ENCODE results near the gene CA10. TPM values are rescaled to one million over a fixed set of nuclear protein-coding genes. Genes with fewer than 3 reads are reported as not detected.

Gene CA10
- total and polyA plus RNA-seq, 2 donors (not counting 1 experiment from before 2014, with no cell fraction given) = not detected

DNA sequence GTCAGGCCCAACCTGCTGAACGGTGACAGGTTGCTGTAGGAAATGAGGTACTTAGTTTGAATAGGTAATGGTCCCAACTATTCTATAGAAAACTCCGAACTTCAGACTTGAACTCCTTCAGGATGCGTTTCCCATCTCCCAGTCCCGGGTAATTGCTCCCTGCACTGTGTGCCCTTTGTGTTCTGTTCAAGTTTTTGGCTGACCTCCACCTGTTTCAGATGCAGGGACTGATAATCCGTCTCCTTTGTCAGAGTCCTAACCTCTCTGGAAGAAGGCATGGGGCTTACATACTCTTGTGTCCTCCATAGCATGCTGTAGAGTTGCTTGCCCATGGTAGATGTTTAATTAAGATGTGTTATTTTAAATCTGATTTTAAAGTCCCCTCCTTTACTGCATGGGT is 547.7 kb downstream of the CA10 start:
- Histone ChIP-seq H3K36me3 (replicated peaks in 1 of 2; ENCODE audit: control extremely low read depth in 1 of 2, control insufficient read depth in 1 of 2, extremely low read depth in 1 of 2, insufficient read depth in 2 of 2, low read length in 1 of 2) (no peaks in the 10 kb centered on the region), H3K79me2 (ENCODE audit: control insufficient read depth, insufficient read depth, low read length) (no peaks in the 10 kb centered on the region), H3K27me3 (replicated peaks in 1 of 4; ENCODE audit: control extremely low read depth in 1 of 4, control insufficient read depth in 3 of 4, insufficient read depth in 4 of 4, low read length in 3 of 4) (no peaks in the 10 kb centered on the region), H3K9me3 (ENCODE audit: control extremely low read depth in 1 of 3, control insufficient read depth in 2 of 3, insufficient read depth in 1 of 3, low read length in 2 of 3) (peaks cover 0 to 3% (median 0%) of the 10 kb centered on the region in 3 donors), H3K9ac (ENCODE audit: low read length) (no peak overlapping the region), H3K4me2 (replicated peaks; ENCODE audit: low read depth, low read length, poor library complexity, severe bottlenecking) (no peak overlapping the region), H3K27ac (ENCODE audit: low read length in 2 of 2) (no peak overlapping the region), H4K20me1 (ENCODE audit: control insufficient read depth, insufficient read depth, low read length, poor library complexity, severe bottlenecking) (no peaks in the 10 kb centered on the region), H3K4me3 (ENCODE audit: control extremely low read depth in 1 of 5, extremely low read depth in 1 of 5, insufficient read depth in 1 of 5, low read depth in 2 of 5, low read length in 4 of 5) (no peak overlapping the region), H3K4me1 (ENCODE audit: control insufficient read depth in 2 of 2, insufficient read depth in 2 of 2, low read length in 2 of 2) (no peaks in the 10 kb centered on the region), H2AFZ (ENCODE audit: insufficient read depth, low read depth, low read length, poor library complexity, severe bottlenecking) (no peak overlapping the region)
- H3K4me3 Mint-ChIP-seq = no peak overlapping the region
- no peaks in the 10 kb centered on the region for H3K4me1 Mint-ChIP-seq
- CTCF ChIA-PET = no interaction called here
- whole genome bisulfite sequencing (ENCODE audit: insufficient coverage) = 93% methylated on average over 4 of the region's 5 CpGs
- peaks cover 5% of the 10 kb centered on the region for H3K27me3 Mint-ChIP-seq
- H3K27ac Mint-ChIP-seq = no peak overlapping the region
- DNase-seq (no peak), ATAC-seq (ENCODE audit: low read depth) (no peak)
- no peak for TF ChIP-seq EZH2 (IDR thresholded peaks at IDR 0.05; ENCODE audit: borderline replicate concordance, insufficient read depth, low read depth, low read length, poor library complexity, severe bottlenecking)
- TF ChIP-seq, protein P1, sequence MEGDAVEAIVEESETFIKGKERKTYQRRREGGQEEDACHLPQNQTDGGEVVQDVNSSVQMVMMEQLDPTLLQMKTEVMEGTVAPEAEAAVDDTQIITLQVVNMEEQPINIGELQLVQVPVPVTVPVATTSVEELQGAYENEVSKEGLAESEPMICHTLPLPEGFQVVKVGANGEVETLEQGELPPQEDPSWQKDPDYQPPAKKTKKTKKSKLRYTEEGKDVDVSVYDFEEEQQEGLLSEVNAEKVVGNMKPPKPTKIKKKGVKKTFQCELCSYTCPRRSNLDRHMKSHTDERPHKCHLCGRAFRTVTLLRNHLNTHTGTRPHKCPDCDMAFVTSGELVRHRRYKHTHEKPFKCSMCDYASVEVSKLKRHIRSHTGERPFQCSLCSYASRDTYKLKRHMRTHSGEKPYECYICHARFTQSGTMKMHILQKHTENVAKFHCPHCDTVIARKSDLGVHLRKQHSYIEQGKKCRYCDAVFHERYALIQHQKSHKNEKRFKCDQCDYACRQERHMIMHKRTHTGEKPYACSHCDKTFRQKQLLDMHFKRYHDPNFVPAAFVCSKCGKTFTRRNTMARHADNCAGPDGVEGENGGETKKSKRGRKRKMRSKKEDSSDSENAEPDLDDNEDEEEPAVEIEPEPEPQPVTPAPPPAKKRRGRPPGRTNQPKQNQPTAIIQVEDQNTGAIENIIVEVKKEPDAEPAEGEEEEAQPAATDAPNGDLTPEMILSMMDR (IDR thresholded peaks at IDR 0.05) = no peak
- H3K9me3 Mint-ChIP-seq (ENCODE audit: insufficient read depth) = no peaks in the 10 kb centered on the region
- intact Hi-C loops (cut with micrococcal nuclease) = no loop called here
- POLR2A ChIA-PET = no interaction called here

DNA sequence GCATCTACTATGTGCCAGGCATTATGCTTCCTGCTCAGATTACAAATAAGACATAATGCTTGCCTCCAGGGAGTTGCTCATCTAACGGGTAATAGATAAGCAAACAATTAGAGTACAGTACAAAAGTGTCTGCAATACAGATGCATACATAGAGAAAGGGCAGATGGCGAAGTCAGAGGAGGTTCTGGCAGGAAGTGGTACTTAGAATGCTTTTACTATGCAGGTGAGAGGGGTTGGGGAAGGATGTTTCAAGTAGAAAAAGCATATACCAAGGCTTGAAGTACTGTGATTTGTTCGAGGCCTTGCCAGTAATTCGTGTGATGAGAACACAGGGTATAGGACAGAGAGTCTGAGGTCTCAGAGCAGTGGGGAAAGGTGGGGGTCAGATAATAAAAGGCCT is 548.4 kb downstream of the CA10 start:
- intact Hi-C loops (cut with micrococcal nuclease) = no loop called here
- Mint-ChIP-seq H3K27ac (no peak overlapping the region), H3K9me3 (ENCODE audit: insufficient read depth) (no peaks in the 10 kb centered on the region), H3K4me3 (no peak overlapping the region), H3K27me3 (no peaks in the 10 kb centered on the region), H3K4me1 (no peaks in the 10 kb centered on the region)
- no peak for ATAC-seq (ENCODE audit: low read depth)
- Histone ChIP-seq H4K20me1 (ENCODE audit: control insufficient read depth, insufficient read depth, low read length, poor library complexity, severe bottlenecking) (no peaks in the 10 kb centered on the region), H3K9ac (ENCODE audit: low read length) (no peak overlapping the region), H3K36me3 (replicated peaks in 1 of 2; ENCODE audit: control extremely low read depth in 1 of 2, control insufficient read depth in 1 of 2, extremely low read depth in 1 of 2, insufficient read depth in 2 of 2, low read length in 1 of 2) (no peaks in the 10 kb centered on the region), H3K9me3 (ENCODE audit: control extremely low read depth in 1 of 3, control insufficient read depth in 2 of 3, insufficient read depth in 1 of 3, low read length in 2 of 3) (peaks cover 0 to 3% (median 0%) of the 10 kb centered on the region in 3 donors), H3K79me2 (ENCODE audit: control insufficient read depth, insufficient read depth, low read length) (no peaks in the 10 kb centered on the region), H2AFZ (ENCODE audit: insufficient read depth, low read depth, low read length, poor library complexity, severe bottlenecking) (no peak overlapping the region), H3K27ac (ENCODE audit: low read length in 2 of 2) (no peak overlapping the region), H3K4me3 (ENCODE audit: control extremely low read depth in 1 of 5, extremely low read depth in 1 of 5, insufficient read depth in 1 of 5, low read depth in 2 of 5, low read length in 4 of 5) (no peak overlapping the region), H3K27me3 (replicated peaks in 1 of 4; ENCODE audit: control extremely low read depth in 1 of 4, control insufficient read depth in 3 of 4, insufficient read depth in 4 of 4, low read length in 3 of 4) (no peaks in the 10 kb centered on the region), H3K4me1 (ENCODE audit: control insufficient read depth in 2 of 2, insufficient read depth in 2 of 2, low read length in 2 of 2) (no peaks in the 10 kb centered on the region), H3K4me2 (replicated peaks; ENCODE audit: low read depth, low read length, poor library complexity, severe bottlenecking) (no peak overlapping the region)
- TF ChIP-seq EZH2 (IDR thresholded peaks at IDR 0.05; ENCODE audit: borderline replicate concordance, insufficient read depth, low read depth, low read length, poor library complexity, severe bottlenecking) = no peak
- TF ChIP-seq, protein P1 (IDR thresholded peaks at IDR 0.05) = no peak
- ChIA-PET CTCF (no interaction called here), POLR2A (no interaction called here)
- DNase-seq = no peak
- WGBS (ENCODE audit: insufficient coverage) = 87% methylated on average over 4 of the region's 4 CpGs
